Breast epithelium (tissue), 3 donors: ENCODE measurements around the gene DTX4.

Experiments
- CTCF ChIP-seq, 3 donors: fragments of 450-650 bp; IDR thresholded peaks; one replicate each; pipeline ENCODE4 v1.5.1; 2016 to 2017; ENCODE audit warnings: antibody characterized with exemption in 3 of 3, mild to moderate bottlenecking in 3 of 3, moderate library complexity in 3 of 3
- POLR2A ChIP-seq: fragments of 450-650 bp; IDR thresholded peaks from one replicate; pipeline ENCODE4 v1.6.1; 2016; ENCODE audit warnings: antibody characterized with exemption, mild to moderate bottlenecking, moderate library complexity
- POLR2AphosphoS5 ChIP-seq, 3 donors: sonication (generic); formaldehyde crosslinking; IDR thresholded peaks; one replicate each; pipeline ENCODE4 v1.6.1; 2017; ENCODE audit warnings: antibody characterized with exemption in 3 of 3

- TF ChIP-seq CTCF (IDR thresholded peaks at IDR 0.05) = no peak
- no peak for TF ChIP-seq POLR2A
- TF ChIP-seq POLR2AphosphoS5 (IDR thresholded peaks at IDR 0.05) = no peak
Measured at GRCh38 chr11:59189986-59190385, 18.1 kb downstream of the DTX4 start.
